CD4-positive, alpha-beta T cell treated with Interleukin-6 at 100 ng/mL for 8 hours (primary cell): ENCODE measurements around the gene YBX1.
"Not testable (repeated sequence)": the region's sequence is repeated elsewhere in the genome, so short reads cannot be mapped to it uniquely, and the experiment has no call there.

Experiments
- DNase-seq: peaks from one replicate; pipeline ENCODE4 v3.0.0-alpha.2; 2020; ENCODE audit warnings: mixed read lengths, low spot score

The YBX1 gene

GRCh38 chr1:42748461-42749410 is 66.5 kb downstream of the YBX1 start:
- DNase-seq = no peak

GRCh38 chr1:42750041-42750440 is 67.8 kb downstream of the YBX1 start:
- no peak for DNase-seq

DNA sequence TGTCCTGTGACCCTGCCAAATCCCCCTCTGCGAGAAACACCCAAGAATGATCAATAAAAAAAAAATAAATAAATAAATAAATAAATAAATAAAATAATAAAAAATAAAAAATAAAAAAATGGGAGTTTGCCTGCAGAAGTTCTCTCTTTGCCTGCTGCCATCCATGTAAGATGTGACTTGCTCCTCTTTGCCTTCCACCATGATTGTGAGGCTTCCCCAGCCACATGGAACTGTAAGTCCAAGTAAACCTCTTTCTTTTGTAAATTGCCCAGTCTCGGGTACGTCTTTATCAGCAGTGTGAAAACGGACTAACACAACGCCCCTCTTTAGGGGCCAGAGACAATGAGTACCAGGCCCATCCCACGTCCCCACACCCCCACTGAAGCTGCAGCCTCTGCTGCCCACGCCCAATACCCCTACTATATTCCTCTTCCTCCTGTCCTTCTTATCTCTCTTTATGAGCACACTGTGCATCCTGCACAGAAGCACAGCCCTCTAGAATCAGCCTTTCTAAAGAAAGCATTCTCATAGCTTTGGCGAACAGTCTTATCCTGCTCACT is 69.4 kb downstream of the YBX1 start:
- DNase-seq = not testable (repeated sequence)

DNA sequence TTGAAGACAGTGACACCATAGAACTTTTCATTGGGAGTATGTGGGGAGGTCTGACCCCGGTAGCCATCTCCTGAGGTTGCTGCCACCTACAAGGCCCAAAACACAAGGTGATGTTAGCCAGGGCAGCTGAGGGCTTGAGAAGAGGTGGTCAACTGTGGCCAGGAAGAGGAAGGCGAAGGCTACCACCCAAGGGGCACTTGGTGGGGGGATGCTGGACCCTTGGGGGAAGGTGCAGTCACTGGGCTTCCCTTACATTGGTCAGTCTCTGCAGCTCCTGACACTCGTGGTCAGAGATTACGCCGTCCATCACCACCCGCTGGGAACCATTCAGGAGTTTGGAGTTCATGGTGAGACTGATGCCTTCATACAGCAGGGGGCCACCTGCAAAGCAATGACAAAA is 70.1 kb downstream of the YBX1 start:
- DNase-seq = no peak

DNA sequence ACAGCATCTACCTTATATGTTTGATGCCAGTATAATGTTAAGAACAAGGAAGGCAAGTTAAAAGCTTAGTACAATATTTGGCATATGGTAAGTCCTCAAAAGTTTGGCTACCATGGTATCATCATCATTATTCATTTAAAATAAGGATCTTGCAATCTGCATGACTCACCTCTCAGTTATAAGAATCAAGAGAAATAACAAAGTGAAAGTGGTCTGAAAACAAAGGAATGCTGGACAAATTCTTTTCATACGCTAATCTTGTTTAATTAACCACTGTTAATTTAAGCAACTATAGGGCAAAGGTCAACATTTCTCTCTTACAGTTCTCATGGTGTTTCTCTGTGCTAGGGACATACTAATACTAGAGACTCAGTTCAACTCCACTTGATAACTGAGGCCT is 70.9 kb downstream of the YBX1 start:
- DNase-seq = no peak
